ENCODE results near the gene AQP11.
"Not testable (repeated sequence)": the region's sequence is repeated elsewhere in the genome, so short reads cannot be mapped to it uniquely, and the experiment has no call there.

AQP11 gene

DNA sequence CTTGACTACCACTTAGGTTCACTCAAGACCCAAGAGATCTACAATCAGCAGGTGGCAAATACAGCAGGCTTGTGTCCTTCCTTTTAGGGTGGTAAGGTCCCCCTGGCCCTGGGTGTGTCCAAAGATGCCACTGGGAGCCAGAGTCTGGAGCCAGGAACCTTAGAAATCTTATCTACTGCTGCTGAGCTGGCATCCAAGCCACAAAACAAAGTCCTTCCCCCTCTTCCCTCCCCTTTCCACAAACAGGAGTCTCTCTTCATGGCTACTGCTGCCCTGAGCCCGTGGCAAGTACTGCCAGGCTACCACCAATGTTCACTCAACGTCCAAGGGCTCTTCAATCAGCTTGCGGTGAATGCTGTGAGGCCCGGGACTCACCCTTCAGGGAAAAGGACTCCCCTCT is 21.4 kb upstream of the AQP11 start:
- no CpG with 5 or more reads among the region's 4 CpGs for WGBS, 2 donors (ENCODE audit: extremely low coverage in 2 of 2, insufficient read length in 2 of 2, insufficient replicate concordance in 1 of 2)

GRCh38 chr11:77568916-77569675 is 20.7 kb upstream of the AQP11 start:
- H3K4ac ChIP-seq (ENCODE audit: low read length) = no peak overlapping the region
- no peak overlapping the region for H3K4me2 ChIP-seq (ENCODE audit: insufficient read depth, low read length, poor library complexity, severe bottlenecking)
- H2BK120ac ChIP-seq (ENCODE audit: low read depth, low read length) = no peak overlapping the region
- no peak overlapping the region for H3K4me3 ChIP-seq (ENCODE audit: low read length in 2 of 2)
- H3K9ac ChIP-seq (ENCODE audit: low read depth, low read length, poor library complexity) = no peak overlapping the region
- no peak overlapping the region for H3K27ac ChIP-seq (replicated peaks; ENCODE audit: low read length)
- no peaks in the 10 kb centered on the region for H3K27me3 ChIP-seq (ENCODE audit: control insufficient read depth in 3 of 3, insufficient read depth in 3 of 3, low read depth in 1 of 3, low read length in 3 of 3)
- no CpG with 5 or more reads among the region's 3 CpGs for WGBS, 2 donors (ENCODE audit: extremely low coverage in 2 of 2, insufficient read length in 2 of 2, insufficient replicate concordance in 1 of 2)
- no peak overlapping the region for H2AFZ ChIP-seq (ENCODE audit: low read length)
- no peak overlapping the region for H2BK15ac ChIP-seq (ENCODE audit: low read length)
- no peak overlapping the region for H4K91ac ChIP-seq (ENCODE audit: low read depth, low read length, poor library complexity)
- no peaks in the 10 kb centered on the region for H3K79me1 ChIP-seq (ENCODE audit: low read depth, low read length)
- no peak overlapping the region for H2BK5ac ChIP-seq (ENCODE audit: low read length)
- H3K14ac ChIP-seq (ENCODE audit: low read length) = no peak overlapping the region
- no peak overlapping the region for H4K8ac ChIP-seq (ENCODE audit: low read depth, low read length)
- no peak for DNase-seq (ENCODE audit: low spot score)
- H3K4me1 ChIP-seq (ENCODE audit: control insufficient read depth in 2 of 2, insufficient read depth in 1 of 2, low read depth in 1 of 2, low read length in 2 of 2) = no peaks in the 10 kb centered on the region
- H2AK5ac ChIP-seq (ENCODE audit: low read depth, low read length) = no peak overlapping the region
- H3K9me3 ChIP-seq (replicated peaks in 1 of 2; ENCODE audit: control insufficient read depth in 2 of 2, insufficient read depth in 1 of 2, low read depth in 1 of 2, low read length in 2 of 2) = no peaks in the 10 kb centered on the region
- H2BK12ac ChIP-seq (ENCODE audit: low read length) = no peak overlapping the region
- H3K18ac ChIP-seq (ENCODE audit: low read length) = no peak overlapping the region
- H3K23ac ChIP-seq (ENCODE audit: low read depth, low read length, poor library complexity) = no peak overlapping the region
- peaks cover 0 to 3% of the 10 kb centered on the region in 2 donors for H3K36me3 ChIP-seq (replicated peaks in 1 of 2; ENCODE audit: control insufficient read depth in 2 of 2, insufficient read depth in 2 of 2, low read length in 2 of 2)

More for the DNA sequence above, 21.4 kb upstream of the AQP11 start:
- Histone ChIP-seq H3K27me3 (ENCODE audit: control insufficient read depth in 3 of 3, insufficient read depth in 3 of 3, low read depth in 1 of 3, low read length in 3 of 3) (no peaks in the 10 kb centered on the region), H3K79me1 (ENCODE audit: low read depth, low read length) (no peaks in the 10 kb centered on the region), H3K4me1 (ENCODE audit: control insufficient read depth in 2 of 2, insufficient read depth in 1 of 2, low read depth in 1 of 2, low read length in 2 of 2) (no peaks in the 10 kb centered on the region), H3K27ac (replicated peaks; ENCODE audit: low read length) (no peak overlapping the region), H2BK120ac (ENCODE audit: low read depth, low read length) (no peak overlapping the region), H3K4me3 (ENCODE audit: low read length in 2 of 2) (no peak overlapping the region), H4K8ac (ENCODE audit: low read depth, low read length) (no peak overlapping the region), H4K91ac (ENCODE audit: low read depth, low read length, poor library complexity) (no peak overlapping the region), H3K4ac (ENCODE audit: low read length) (no peak overlapping the region), H2BK15ac (ENCODE audit: low read length) (no peak overlapping the region), H3K14ac (ENCODE audit: low read length) (no peak overlapping the region), H2BK12ac (ENCODE audit: low read length) (no peak overlapping the region), H3K9ac (ENCODE audit: low read depth, low read length, poor library complexity) (no peak overlapping the region), H3K9me3 (replicated peaks in 1 of 2; ENCODE audit: control insufficient read depth in 2 of 2, insufficient read depth in 1 of 2, low read depth in 1 of 2, low read length in 2 of 2) (no peaks in the 10 kb centered on the region), H3K4me2 (ENCODE audit: insufficient read depth, low read length, poor library complexity, severe bottlenecking) (no peak overlapping the region), H2AK5ac (ENCODE audit: low read depth, low read length) (no peak overlapping the region), H3K18ac (ENCODE audit: low read length) (no peak overlapping the region), H3K36me3 (replicated peaks in 1 of 2; ENCODE audit: control insufficient read depth in 2 of 2, insufficient read depth in 2 of 2, low read length in 2 of 2) (peaks cover 0 to 3% of the 10 kb centered on the region in 2 donors), H2AFZ (ENCODE audit: low read length) (no peak overlapping the region), H2BK5ac (ENCODE audit: low read length) (no peak overlapping the region), H3K23ac (ENCODE audit: low read depth, low read length, poor library complexity) (no peak overlapping the region)
- DNase-seq (ENCODE audit: low spot score) = no peak

DNA sequence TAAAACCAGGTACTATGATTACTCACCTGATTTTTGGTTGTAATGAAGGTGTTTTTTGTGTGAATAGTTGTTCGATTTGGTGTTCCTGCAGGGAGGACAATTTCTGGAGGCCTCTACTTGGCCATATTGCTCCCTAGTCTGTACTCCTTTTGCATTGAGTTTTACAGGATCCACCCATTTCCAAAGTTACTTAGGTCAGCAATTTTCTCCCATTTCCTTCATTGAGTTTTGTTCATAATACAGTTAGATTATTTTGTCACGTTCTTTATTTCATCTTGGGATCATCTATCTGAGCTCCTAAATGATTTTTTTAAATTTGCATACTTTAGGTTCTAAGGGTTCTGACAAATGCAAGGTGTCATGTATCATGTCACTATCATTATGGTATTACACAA is 20.1 kb upstream of the AQP11 start:
- Histone ChIP-seq H3K18ac (ENCODE audit: low read length) (no peak overlapping the region), H4K91ac (ENCODE audit: low read depth, low read length, poor library complexity) (no peak overlapping the region), H2AFZ (ENCODE audit: low read length) (no peak overlapping the region), H4K8ac (ENCODE audit: low read depth, low read length) (no peak overlapping the region), H3K23ac (ENCODE audit: low read depth, low read length, poor library complexity) (no peak overlapping the region), H3K14ac (ENCODE audit: low read length) (no peak overlapping the region), H3K79me1 (ENCODE audit: low read depth, low read length) (no peaks in the 10 kb centered on the region), H3K9ac (ENCODE audit: low read depth, low read length, poor library complexity) (no peak overlapping the region), H2BK120ac (ENCODE audit: low read depth, low read length) (no peak overlapping the region), H2AK5ac (ENCODE audit: low read depth, low read length) (no peak overlapping the region), H3K4me3 (ENCODE audit: low read length in 2 of 2) (no peak overlapping the region), H2BK15ac (ENCODE audit: low read length) (no peak overlapping the region), H3K4ac (ENCODE audit: low read length) (no peak overlapping the region), H3K4me1 (ENCODE audit: control insufficient read depth in 2 of 2, insufficient read depth in 1 of 2, low read depth in 1 of 2, low read length in 2 of 2) (no peaks in the 10 kb centered on the region), H3K27me3 (ENCODE audit: control insufficient read depth in 3 of 3, insufficient read depth in 3 of 3, low read depth in 1 of 3, low read length in 3 of 3) (no peaks in the 10 kb centered on the region), H3K27ac (replicated peaks; ENCODE audit: low read length) (no peak overlapping the region), H2BK12ac (ENCODE audit: low read length) (no peak overlapping the region), H3K9me3 (replicated peaks in 1 of 2; ENCODE audit: control insufficient read depth in 2 of 2, insufficient read depth in 1 of 2, low read depth in 1 of 2, low read length in 2 of 2) (no peaks in the 10 kb centered on the region), H3K36me3 (replicated peaks in 1 of 2; ENCODE audit: control insufficient read depth in 2 of 2, insufficient read depth in 2 of 2, low read length in 2 of 2) (peaks cover 0 to 3% of the 10 kb centered on the region in 2 donors), H2BK5ac (ENCODE audit: low read length) (no peak overlapping the region), H3K4me2 (ENCODE audit: insufficient read depth, low read length, poor library complexity, severe bottlenecking) (no peak overlapping the region)
- WGBS, 2 donors (ENCODE audit: extremely low coverage in 2 of 2, insufficient read length in 2 of 2, insufficient replicate concordance in 1 of 2) = no CpG with 5 or more reads among the region's 2 CpGs
- no peak for DNase-seq (ENCODE audit: low spot score)

- not testable (repeated sequence) for H3K9ac ChIP-seq (ENCODE audit: low read depth, low read length, poor library complexity); H2AFZ ChIP-seq (ENCODE audit: low read length); H3K18ac ChIP-seq (ENCODE audit: low read length); H3K79me1 ChIP-seq (ENCODE audit: low read depth, low read length); H2BK12ac ChIP-seq (ENCODE audit: low read length); H4K91ac ChIP-seq (ENCODE audit: low read depth, low read length, poor library complexity); H3K4me3 ChIP-seq (ENCODE audit: low read length in 2 of 2); H4K8ac ChIP-seq (ENCODE audit: low read depth, low read length); H3K14ac ChIP-seq (ENCODE audit: low read length); H2BK120ac ChIP-seq (ENCODE audit: low read depth, low read length); H3K9me3 ChIP-seq (replicated peaks in 1 of 2; ENCODE audit: control insufficient read depth in 2 of 2, insufficient read depth in 1 of 2, low read depth in 1 of 2, low read length in 2 of 2); H2AK5ac ChIP-seq (ENCODE audit: low read depth, low read length); H3K27me3 ChIP-seq (ENCODE audit: control insufficient read depth in 3 of 3, insufficient read depth in 3 of 3, low read depth in 1 of 3, low read length in 3 of 3); H3K27ac ChIP-seq (replicated peaks; ENCODE audit: low read length); H3K36me3 ChIP-seq (replicated peaks in 1 of 2; ENCODE audit: control insufficient read depth in 2 of 2, insufficient read depth in 2 of 2, low read length in 2 of 2); DNase-seq (ENCODE audit: low spot score); H3K4me2 ChIP-seq (ENCODE audit: insufficient read depth, low read length, poor library complexity, severe bottlenecking); H3K4ac ChIP-seq (ENCODE audit: low read length); H3K4me1 ChIP-seq (ENCODE audit: control insufficient read depth in 2 of 2, insufficient read depth in 1 of 2, low read depth in 1 of 2, low read length in 2 of 2); H2BK5ac ChIP-seq (ENCODE audit: low read length); H3K23ac ChIP-seq (ENCODE audit: low read depth, low read length, poor library complexity); H2BK15ac ChIP-seq (ENCODE audit: low read length)
- WGBS, 2 donors (ENCODE audit: extremely low coverage in 2 of 2, insufficient read length in 2 of 2, insufficient replicate concordance in 1 of 2) = no CpG with 5 or more reads among the region's 1 CpG
These were observed 18.9 kb upstream of the AQP11 start for GRCh38 chr11:77570896-77571295.
